ENCODE data around the gene GMDS.

The GMDS gene

GRCh38 chr6:1940381-1940780, 305.0 kb downstream of the GMDS start:
- no peak for DNase-seq (ENCODE audit: low spot score)

GRCh38 chr6:1933292-1933691, 312.1 kb downstream of the GMDS start:
- no peak for DNase-seq (ENCODE audit: low spot score)

- no peak for DNase-seq (ENCODE audit: low spot score)
Observed at GRCh38 chr6:1931817-1932216, 313.6 kb downstream of the GMDS start.

GRCh38 chr6:1930356-1930755, 315.0 kb downstream of the GMDS start:
- no peak for DNase-seq (ENCODE audit: low spot score)

- no peak for DNase-seq (ENCODE audit: low spot score)
Observed at GRCh38 chr6:1929931-1930330, 315.5 kb downstream of the GMDS start.

- DNase-seq (ENCODE audit: low spot score), result no peak
Observed at GRCh38 chr6:1925743-1926430, 319.5 kb downstream of the GMDS start.

- DNase-seq (ENCODE audit: low spot score), result no peak
Observed at GRCh38 chr6:1923449-1923848, 322.0 kb downstream of the GMDS start.

- no peak for DNase-seq (ENCODE audit: low spot score)
Observed at GRCh38 chr6:1917626-1918371, 327.6 kb downstream of the GMDS start.

- no peak for DNase-seq (ENCODE audit: low spot score)
Observed at GRCh38 chr6:1916334-1917070, 328.9 kb downstream of the GMDS start.

- DNase-seq (ENCODE audit: low spot score), result no peak
Observed at GRCh38 chr6:1915226-1915625, 330.2 kb downstream of the GMDS start.

- no peak for DNase-seq (ENCODE audit: low spot score)
Observed at GRCh38 chr6:1913577-1913976, 331.8 kb downstream of the GMDS start.

GRCh38 chr6:1912731-1913130, 332.7 kb downstream of the GMDS start:
- no peak for DNase-seq (ENCODE audit: low spot score)

- DNase-seq (ENCODE audit: low spot score), result no peak
Observed at GRCh38 chr6:1911474-1911873, 333.9 kb downstream of the GMDS start.

GRCh38 chr6:1910621-1911407, 334.6 kb downstream of the GMDS start:
- DNase-seq (ENCODE audit: low spot score), result no peak

- DNase-seq (ENCODE audit: low spot score), result no peak
Observed at GRCh38 chr6:1908784-1909183, 336.6 kb downstream of the GMDS start.

- DNase-seq (ENCODE audit: low spot score), result no peak
Observed at GRCh38 chr6:1906609-1907008, 338.8 kb downstream of the GMDS start.

- DNase-seq (ENCODE audit: low spot score), result no peak
Observed at GRCh38 chr6:1906014-1906413, 339.4 kb downstream of the GMDS start.

- DNase-seq (ENCODE audit: low spot score), result no peak
Observed at GRCh38 chr6:1904898-1905297, 340.5 kb downstream of the GMDS start.

- DNase-seq (ENCODE audit: low spot score), result no peak
Observed at GRCh38 chr6:1904466-1904799, 341.0 kb downstream of the GMDS start.

- no peak for DNase-seq (ENCODE audit: low spot score)
Observed at GRCh38 chr6:1903780-1904465, 341.5 kb downstream of the GMDS start.

GRCh38 chr6:1901556-1901955, 343.8 kb downstream of the GMDS start:
- no peak for DNase-seq (ENCODE audit: low spot score)

- no peak for DNase-seq (ENCODE audit: low spot score)
Observed at GRCh38 chr6:1896897-1897296, 348.5 kb downstream of the GMDS start.
